Brain microvascular endothelial cell (primary cell): ENCODE results near the gene HSH2D.

ENCODE experiments used
- DNase-seq: peaks from one replicate; pipeline ENCODE4 v3.0.0-alpha.2; 2020
- H3K27ac ChIP-seq: fragments of 250-450 bp; sonication (Bioruptor Pico); 2 replicates; pipeline ENCODE4 v1.5.1; 2020; ENCODE audit warnings: mild to moderate bottlenecking, moderate library complexity
- H3K27me3 ChIP-seq: fragments of 250-450 bp; sonication (Bioruptor Pico); replicated peaks from 2 replicates; pipeline ENCODE4 v1.5.1; 2020; ENCODE audit warnings: mild to moderate bottlenecking
- H3K36me3 ChIP-seq: fragments of 250-450 bp; sonication (Bioruptor Pico); replicated peaks from 2 replicates; pipeline ENCODE4 v1.5.1; 2020; ENCODE audit warnings: mild to moderate bottlenecking
- H3K4me3 ChIP-seq: 2 replicates; pipeline ENCODE4 v1.5.1; 2011; ENCODE audit warnings: low read depth, mild to moderate bottlenecking, control low read depth, low read length, moderate library complexity
- CTCF ChIP-seq: IDR thresholded peaks from 2 replicates; pipeline ENCODE4 v1.5.1; 2011; ENCODE audit warnings: low read depth, mild to moderate bottlenecking, moderate library complexity, low read length, control low read depth, inconsistent platforms; ENCODE audit errors: missing control alignments
- in situ Hi-C: cut with HindIII; loops from 2 replicates; pipeline ENCODE4 v1.10.0; 2017; ENCODE audit warnings: low sequenced_read_pairs, low pct_ligation_motif_present

Gene HSH2D

GRCh38 chr19:16125737-16126495, 17.6 kb upstream of the HSH2D start:
- Histone ChIP-seq H3K27me3 (no peaks in the 10 kb centered on the region), H3K36me3 (peaks cover 62% of the 10 kb centered on the region), H3K27ac (no peak overlapping the region), H3K4me3 (no peak overlapping the region)
- no peak for TF ChIP-seq CTCF
- in situ Hi-C loops: no loop called here
- DNase-seq: no peak

- DNase-seq: no peak
- peaks cover 57% of the 10 kb centered on the region for H3K36me3 ChIP-seq
These were observed 16.4 kb upstream of the HSH2D start for GRCh38 chr19:16127080-16127479.

GRCh38 chr19:16127776-16128371, 15.6 kb upstream of the HSH2D start:
- TF ChIP-seq CTCF: no peak
- no peak for DNase-seq
- Histone ChIP-seq H3K27ac (no peak overlapping the region), H3K36me3 (peaks cover 57% of the 10 kb centered on the region), H3K27me3 (no peaks in the 10 kb centered on the region), H3K4me3 (no peak overlapping the region)
- in situ Hi-C loops: no loop called here

More at GRCh38 chr19:16127080-16127479, 16.4 kb upstream of the HSH2D start:
- no peak overlapping the region for H3K27ac ChIP-seq
- in situ Hi-C loops: no loop called here
- no peak for TF ChIP-seq CTCF
- no peaks in the 10 kb centered on the region for H3K27me3 ChIP-seq
- no peak overlapping the region for H3K4me3 ChIP-seq

GRCh38 chr19:16131648-16132047, 11.8 kb upstream of the HSH2D start:
- Histone ChIP-seq H3K27me3 (no peaks in the 10 kb centered on the region), H3K4me3 (no peak overlapping the region), H3K27ac (no peak overlapping the region), H3K36me3 (peaks cover 49% of the 10 kb centered on the region)
- no peak for DNase-seq
- in situ Hi-C loops: no loop called here
- TF ChIP-seq CTCF: no peak

- in situ Hi-C loops: no loop called here
- Histone ChIP-seq H3K27ac (no peak overlapping the region), H3K36me3 (peaks cover 38% of the 10 kb centered on the region), H3K27me3 (no peaks in the 10 kb centered on the region), H3K4me3 (no peak overlapping the region)
- TF ChIP-seq CTCF: no peak
- DNase-seq: no peak
These were observed 9.7 kb upstream of the HSH2D start for GRCh38 chr19:16133818-16134217.
